Measurements from ENCODE around the gene ENTREP3. TPM values are rescaled to one million over a fixed set of nuclear protein-coding genes. Genes with fewer than 3 reads are reported as not detected.

The ENTREP3 gene
- total RNA-seq, 2 donors from 2014 or later: 49.5 to 65.9 TPM

- Histone ChIP-seq H3K27me3 (ENCODE audit: control insufficient read depth, insufficient read depth, low read length, poor library complexity, severe bottlenecking) (no peaks in the 10 kb centered on the region), H3K27ac (ENCODE audit: low read depth, low read length) (no peak overlapping the region), H3K36me3 (ENCODE audit: control insufficient read depth, insufficient read depth, low read length) (peaks cover 4% of the 10 kb centered on the region), H3K4me1 (ENCODE audit: control insufficient read depth, insufficient read depth, low read length) (peaks cover 7% of the 10 kb centered on the region), H3K4me3 (ENCODE audit: low read length) (peak overlapping the region; percentile 76), H3K9me3 (ENCODE audit: control insufficient read depth, low read length) (no peaks in the 10 kb centered on the region), H3K9ac (ENCODE audit: extremely low read depth, low read length, poor library complexity, severe bottlenecking) (no peak overlapping the region)
- Mint-ChIP-seq H3K27ac (no peak overlapping the region), H3K4me1 (peaks cover 20% of the 10 kb centered on the region), H3K9me3 (no peaks in the 10 kb centered on the region), H3K27me3 (ENCODE audit: insufficient read depth) (no peaks in the 10 kb centered on the region), H3K36me3 (ENCODE audit: low read depth) (peaks cover 17% of the 10 kb centered on the region), H3K4me3 (peak overlapping the region; percentile 69)
- 87% methylated on average over 4 to 5 of the region's 5 CpGs for WGBS, 2 experiments (ENCODE audit: insufficient coverage in 1 of 2, insufficient read length in 1 of 2)
- no peak for TF ChIP-seq CTCF (conservative IDR thresholded peaks at IDR 0.05)
- no peak for DNase-seq
These were observed 1.5 kb downstream of the ENTREP3 start for GRCh38 chr1:155253797-155254196.

- Histone ChIP-seq H3K27ac (ENCODE audit: low read depth, low read length) (no peak overlapping the region), H3K9ac (ENCODE audit: extremely low read depth, low read length, poor library complexity, severe bottlenecking) (no peak overlapping the region), H3K27me3 (ENCODE audit: control insufficient read depth, insufficient read depth, low read length, poor library complexity, severe bottlenecking) (no peaks in the 10 kb centered on the region), H3K36me3 (ENCODE audit: control insufficient read depth, insufficient read depth, low read length) (peaks cover 5% of the 10 kb centered on the region), H3K4me1 (ENCODE audit: control insufficient read depth, insufficient read depth, low read length) (peaks cover 7% of the 10 kb centered on the region), H3K4me3 (ENCODE audit: low read length) (peak overlapping the region; percentile 76), H3K9me3 (ENCODE audit: control insufficient read depth, low read length) (no peaks in the 10 kb centered on the region)
- H3K27ac Mint-ChIP-seq: peak overlapping the region; percentile 59
- peaks cover 13% of the 10 kb centered on the region for H3K36me3 Mint-ChIP-seq (ENCODE audit: low read depth)
- H3K4me1 Mint-ChIP-seq: peaks cover 22% of the 10 kb centered on the region
- H3K27me3 Mint-ChIP-seq (ENCODE audit: insufficient read depth): no peaks in the 10 kb centered on the region
- WGBS, 2 experiments (ENCODE audit: insufficient coverage in 1 of 2, insufficient read length in 1 of 2): 88 to 90% methylated on average over 3 to 5 of the region's 5 CpGs
- no peaks in the 10 kb centered on the region for H3K9me3 Mint-ChIP-seq
- no peak for DNase-seq
- H3K4me3 Mint-ChIP-seq: peak overlapping the region; percentile 69
- TF ChIP-seq CTCF (conservative IDR thresholded peaks at IDR 0.05): peak; percentile 52
These were observed 2.1 kb downstream of the ENTREP3 start for GRCh38 chr1:155253208-155253607.

GRCh38 chr1:155251566-155251965, 3.7 kb downstream of the ENTREP3 start:
- Mint-ChIP-seq H3K4me1 (peaks cover 27% of the 10 kb centered on the region), H3K4me3 (no peak overlapping the region), H3K27me3 (ENCODE audit: insufficient read depth) (peaks cover 3% of the 10 kb centered on the region), H3K9me3 (no peaks in the 10 kb centered on the region), H3K27ac (no peak overlapping the region), H3K36me3 (ENCODE audit: low read depth) (peaks cover 16% of the 10 kb centered on the region)
- 89 to 93% methylated on average over 2 to 7 of the region's 7 CpGs for WGBS, 2 experiments (ENCODE audit: insufficient coverage in 1 of 2, insufficient read length in 1 of 2)
- Histone ChIP-seq H3K9me3 (ENCODE audit: control insufficient read depth, low read length) (no peaks in the 10 kb centered on the region), H3K4me3 (ENCODE audit: low read length) (no peak overlapping the region), H3K27ac (ENCODE audit: low read depth, low read length) (no peak overlapping the region), H3K4me1 (ENCODE audit: control insufficient read depth, insufficient read depth, low read length) (peaks cover 7% of the 10 kb centered on the region), H3K9ac (ENCODE audit: extremely low read depth, low read length, poor library complexity, severe bottlenecking) (no peak overlapping the region), H3K36me3 (ENCODE audit: control insufficient read depth, insufficient read depth, low read length) (peaks cover 5% of the 10 kb centered on the region), H3K27me3 (ENCODE audit: control insufficient read depth, insufficient read depth, low read length, poor library complexity, severe bottlenecking) (no peaks in the 10 kb centered on the region)
- TF ChIP-seq CTCF (conservative IDR thresholded peaks at IDR 0.05): no peak
- DNase-seq: no peak

Data from endodermal cell (in vitro differentiated cells).